ENCODE data around the gene IMMP2L. TPM values are rescaled to one million over a fixed set of nuclear protein-coding genes. Genes with fewer than 3 reads are reported as not detected.

IMMP2L gene
- total and polyA plus RNA-seq, 2 of the 8 experiments (the other 6 are each of a cell fraction or from before 2014, with no cell fraction given), result 2.3 to 10.1 TPM

- Histone ChIP-seq H4K5ac (ENCODE audit: insufficient read length, low read depth, low read length) (no peak overlapping the region), H2BK15ac (ENCODE audit: low read length) (no peak overlapping the region), H2BK20ac (ENCODE audit: low read length) (no peak overlapping the region), H3K4me2 (ENCODE audit: insufficient read depth in 1 of 2, low read depth in 2 of 2, low read length in 2 of 2) (no peak overlapping the region), H2AK5ac (ENCODE audit: low read depth, low read length) (no peak overlapping the region), H4K20me1 (replicated peaks in 1 of 2; ENCODE audit: control insufficient read depth in 1 of 2, insufficient read depth in 2 of 2, low read length in 2 of 2) (no peaks in the 10 kb centered on the region), H3K4ac (replicated peaks; ENCODE audit: insufficient read length, low read depth, low read length) (no peak overlapping the region), H3K4me3 (ENCODE audit: extremely low read depth in 1 of 4, insufficient read depth in 2 of 4, low read depth in 3 of 4, low read length in 4 of 4) (no peak overlapping the region), H4K91ac (replicated peaks; ENCODE audit: insufficient read length, low read length) (no peak overlapping the region), H3K36me3 (ENCODE audit: control insufficient read depth in 2 of 4, insufficient read depth in 4 of 4, low read length in 3 of 4) (no peaks in the 10 kb centered on the region), H3K56ac (replicated peaks; ENCODE audit: insufficient read length, low read depth, low read length) (no peak overlapping the region), H3K18ac (ENCODE audit: extremely low read depth, low read length) (no peak overlapping the region), H3K79me2 (ENCODE audit: control insufficient read depth in 1 of 2, insufficient read depth in 2 of 2, low read length in 2 of 2) (no peaks in the 10 kb centered on the region), H2BK120ac (replicated peaks; ENCODE audit: low read depth, low read length) (no peak overlapping the region), H3K23me2 (ENCODE audit: low read depth, low read length) (no peaks in the 10 kb centered on the region), H2AFZ (ENCODE audit: low read length) (no peak overlapping the region), H2BK12ac (ENCODE audit: low read depth, low read length) (no peak overlapping the region), H3K79me1 (ENCODE audit: low read depth, low read length) (no peaks in the 10 kb centered on the region), H3K23ac (ENCODE audit: insufficient read length) (no peak overlapping the region), H2BK5ac (ENCODE audit: low read depth, low read length) (no peak overlapping the region), H3K9ac (replicated peaks in 1 of 4; ENCODE audit: extremely low read depth in 1 of 4, low read depth in 3 of 4, low read length in 3 of 4) (no peak overlapping the region), H3K14ac (ENCODE audit: insufficient read length) (no peak overlapping the region), H4K8ac (ENCODE audit: extremely low read depth, insufficient read depth, low read length) (no peak overlapping the region), H3K27me3 (replicated peaks in 1 of 4; ENCODE audit: control insufficient read depth in 3 of 4, extremely low read depth in 1 of 4, insufficient read depth in 3 of 4, low read length in 3 of 4) (no peaks in the 10 kb centered on the region), H3K9me3 (ENCODE audit: insufficient read depth in 2 of 2, low read depth in 1 of 2, low read length in 1 of 2) (no peaks in the 10 kb centered on the region), H3K27ac (ENCODE audit: low read depth, low read length) (no peak overlapping the region), H3K4me1 (replicated peaks in 1 of 4; ENCODE audit: control insufficient read depth in 3 of 4, insufficient read depth in 4 of 4, low read length in 3 of 4) (no peaks in the 10 kb centered on the region)
- WGBS, 2 experiments (ENCODE audit: extremely low coverage in 1 of 2, insufficient coverage in 1 of 2, insufficient read length in 1 of 2, insufficient replicate concordance in 2 of 2, low coverage in 1 of 2, low lambda C conversion rate in 2 of 2, missing lambda C conversion rate in 1 of 2), result 96% methylated on average over 2 of the region's 2 CpGs; no CpG with 5 or more reads in 1 of the 2 experiments
- CTCF ChIA-PET (ENCODE audit: partially characterized antibody), result no interaction called here
- TF ChIP-seq USF2 (IDR thresholded peaks at IDR 0.05; ENCODE audit: low read length), result no peak
- no peak for TF ChIP-seq RXRA (IDR thresholded peaks at IDR 0.05; ENCODE audit: insufficient read depth, low read depth, low read length)
- TF ChIP-seq KDM4A (IDR thresholded peaks at IDR 0.05; ENCODE audit: low read depth, low read length, severe bottlenecking), result no peak
- TF ChIP-seq JUN (IDR thresholded peaks at IDR 0.05; ENCODE audit: low read depth, low read length), result no peak
- no peak for TF ChIP-seq CREB1 (IDR thresholded peaks at IDR 0.05)
- no peak for TF ChIP-seq NRF1 (IDR thresholded peaks at IDR 0.05; ENCODE audit: low read depth, low read length)
- no peak for TF ChIP-seq CHD1 (IDR thresholded peaks at IDR 0.05; ENCODE audit: low read depth, low read length)
- no peak for TF ChIP-seq KDM5A (IDR thresholded peaks at IDR 0.05; ENCODE audit: low read length)
- no peak for TF ChIP-seq CTBP2 (IDR thresholded peaks at IDR 0.05; ENCODE audit: borderline replicate concordance, insufficient read depth, insufficient read length, low read length)
- TF ChIP-seq SP2 (IDR thresholded peaks at IDR 0.05; ENCODE audit: low read length), result no peak
- TF ChIP-seq CBX5 (IDR thresholded peaks at IDR 0.05; ENCODE audit: low read depth, low read length), result no peak
- no peak for TF ChIP-seq POLR2AphosphoS5 (IDR thresholded peaks at IDR 0.05; ENCODE audit: low read depth, low read length)
- no peak for TF ChIP-seq CEBPB (IDR thresholded peaks at IDR 0.05; ENCODE audit: low read depth, low read length)
- POLR2A ChIA-PET (ENCODE audit: partially characterized antibody), result no interaction called here
- DNase-seq (ENCODE audit: low read depth in 1 of 2, low spot score in 2 of 2), result no peak
- FAIRE-seq, result no peak
Measured at GRCh38 chr7:111437736-111438135, 124.6 kb downstream of the IMMP2L start.

All from H1 (cell line).